Caki2 (cell line): ENCODE measurements around the gene MVB12B. TPM values are rescaled to one million over a fixed set of nuclear protein-coding genes. Genes with fewer than 3 reads are reported as not detected.
A peak's percentile ranks its signal among the peaks of the same experiment; 100 is the strongest.

Source experiments
- DNase-seq: peaks from one replicate; pipeline ENCODE4 v3.0.0-alpha.2; 2015; ENCODE audit warnings: low read depth
- in situ Hi-C: cut with HindIII; loops from 2 replicates; pipeline ENCODE4 v1.10.0; 2016; ENCODE audit warnings: low sequenced_read_pairs, low pct_unique_long_range_greater_than_20kb, mixed read lengths
- total RNA-seq: library from RNA; depleted of rRNA; stranded (reverse); fragments of >200 nt; shearing (Covaris generic); gene quantifications from 2 replicates; pipeline ENCODE4 v1.2.3, GENCODE V29; 2014; ENCODE audit warnings: low replicate concordance

MVB12B gene
- total RNA-seq, 1 experiment from 2014 or later = 6.7 TPM

DNA sequence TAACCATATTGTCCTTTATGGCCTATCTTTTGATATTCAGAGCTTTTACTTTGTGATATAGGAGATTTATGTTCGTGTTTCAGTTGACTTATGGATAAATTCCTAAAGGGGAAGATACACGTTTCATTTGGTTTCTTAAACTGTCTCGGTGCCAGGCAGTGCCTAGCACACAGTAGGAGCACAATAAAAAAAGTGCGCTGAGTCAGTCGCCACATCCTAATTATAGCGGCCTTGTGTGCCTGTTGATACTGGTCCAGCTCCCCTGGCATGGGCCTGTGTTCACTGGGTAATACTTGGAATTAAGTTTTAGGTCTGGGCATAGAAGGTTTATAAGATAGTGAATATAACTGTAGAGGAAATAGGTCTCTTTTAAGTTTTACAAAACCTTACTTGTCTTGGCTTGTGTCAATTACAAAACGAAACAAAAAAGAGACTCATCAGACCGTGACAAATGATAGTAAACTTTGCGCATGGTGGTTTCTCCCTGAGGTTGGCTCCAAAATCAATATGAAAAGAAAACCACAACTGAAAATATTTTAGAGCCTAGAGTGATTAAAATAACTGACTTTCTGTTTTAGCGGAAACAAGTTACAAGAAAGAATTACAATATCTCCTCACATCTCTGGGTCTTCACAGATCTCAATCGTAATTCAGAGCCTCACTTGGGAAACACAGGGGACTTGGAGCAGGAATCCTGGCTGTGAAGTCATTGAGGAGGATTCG is 84.8 kb downstream of the MVB12B start:
- peak; percentile 64 for DNase-seq
- in situ Hi-C loops = no loop called here

DNA sequence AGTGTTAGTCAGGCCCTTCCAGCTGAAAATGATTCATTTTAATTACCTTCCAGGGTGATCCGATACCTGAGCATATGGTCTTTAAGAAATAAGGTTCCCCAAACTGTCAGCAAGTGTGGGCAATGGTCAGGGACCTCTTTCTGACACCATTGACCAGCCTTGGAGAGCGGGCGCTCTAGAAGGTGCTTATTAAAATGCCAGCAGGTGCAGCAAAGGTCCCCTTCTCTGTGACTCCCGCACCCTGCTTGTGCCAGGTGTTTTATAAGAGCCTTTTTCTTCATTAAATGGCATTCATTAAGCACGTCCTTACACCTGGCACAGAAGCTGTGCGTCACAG is 85.3 kb downstream of the MVB12B start:
- no peak for DNase-seq
- in situ Hi-C loops = no loop called here

DNA sequence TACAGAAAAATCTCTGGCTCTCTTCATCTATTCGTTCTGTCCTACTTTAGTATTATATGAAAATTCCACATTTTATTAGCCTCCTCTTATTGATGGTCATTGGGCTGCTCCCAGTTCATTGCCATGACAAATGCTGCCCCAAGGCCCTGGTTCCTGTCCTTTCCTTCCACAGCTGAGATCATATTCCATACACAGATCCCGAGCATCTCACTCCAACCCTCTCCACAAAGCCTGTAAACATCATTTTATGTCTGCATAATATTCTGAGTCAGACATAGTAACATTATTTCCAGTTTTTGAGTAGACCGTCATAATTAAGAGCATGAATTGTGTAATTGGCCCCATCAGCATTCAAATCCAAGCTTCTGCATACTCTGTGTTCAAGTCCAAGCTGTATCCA is 86.3 kb downstream of the MVB12B start:
- no peak for DNase-seq
- in situ Hi-C loops = no loop called here

DNA sequence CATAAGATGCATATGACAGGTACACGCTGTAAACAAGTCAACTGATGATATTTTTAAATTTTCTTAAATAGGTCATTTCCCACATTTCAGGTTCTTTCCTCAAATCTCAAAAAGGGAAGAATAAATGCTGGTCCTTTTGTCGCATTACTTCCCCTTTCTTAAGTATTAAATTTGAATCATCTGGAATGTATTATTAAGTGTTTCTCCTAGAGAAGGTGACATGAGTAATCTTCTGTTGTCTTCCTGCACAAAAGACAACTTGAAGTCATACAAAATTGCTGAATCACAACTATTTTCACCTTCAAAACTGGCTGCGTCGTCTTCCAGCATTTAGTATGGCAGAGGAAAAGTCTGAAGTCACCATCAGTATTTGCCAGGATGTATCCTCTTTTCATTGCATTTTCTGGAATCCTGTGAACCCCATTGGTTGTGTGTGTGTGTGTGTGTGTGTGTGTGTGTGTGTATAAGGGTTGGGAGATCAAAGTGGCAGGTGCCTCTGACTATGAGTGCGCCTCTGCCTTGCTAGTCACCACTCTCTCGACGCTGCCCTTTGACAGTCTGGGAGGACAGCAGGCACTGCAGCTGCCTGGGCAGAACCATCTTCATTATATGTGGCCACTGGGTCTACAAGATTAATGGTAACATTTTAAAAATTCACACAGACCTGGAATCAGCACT is 86.9 kb downstream of the MVB12B start:
- in situ Hi-C loops = no loop called here

DNA sequence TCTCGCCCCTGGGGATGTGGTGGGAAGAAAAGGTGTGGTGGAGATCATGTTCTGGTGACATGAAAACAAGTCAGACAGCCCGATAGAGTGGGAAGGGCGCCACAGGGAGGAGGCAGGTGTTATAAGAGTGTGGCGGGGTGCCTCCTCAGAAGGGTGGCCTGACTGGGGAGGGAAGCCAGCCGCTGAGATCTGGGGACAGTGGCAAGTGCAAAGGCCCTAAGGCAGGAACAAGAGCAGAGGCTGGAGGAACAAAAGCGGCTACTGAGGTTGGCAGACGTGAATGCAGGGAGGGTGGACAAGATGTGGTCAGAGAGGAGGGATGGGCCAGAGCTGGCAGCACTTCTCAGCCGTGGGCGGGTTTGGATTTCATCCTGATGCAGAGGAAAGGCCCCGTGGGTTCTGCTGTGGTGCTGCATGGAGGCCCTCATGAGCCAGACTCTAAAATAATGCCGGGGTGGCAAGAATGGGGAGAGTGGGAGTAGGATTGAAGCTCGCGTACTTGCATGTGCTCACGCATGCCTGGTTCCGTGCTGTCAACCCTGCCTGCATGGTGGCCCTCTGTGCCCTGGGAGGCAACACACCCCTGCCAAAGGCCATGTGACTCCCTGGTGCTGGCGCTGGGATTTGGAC is 89.2 kb downstream of the MVB12B start:
- no peak for DNase-seq
- in situ Hi-C loops = no loop called here

More for the DNA sequence above, 86.9 kb downstream of the MVB12B start:
- DNase-seq = no peak

DNA sequence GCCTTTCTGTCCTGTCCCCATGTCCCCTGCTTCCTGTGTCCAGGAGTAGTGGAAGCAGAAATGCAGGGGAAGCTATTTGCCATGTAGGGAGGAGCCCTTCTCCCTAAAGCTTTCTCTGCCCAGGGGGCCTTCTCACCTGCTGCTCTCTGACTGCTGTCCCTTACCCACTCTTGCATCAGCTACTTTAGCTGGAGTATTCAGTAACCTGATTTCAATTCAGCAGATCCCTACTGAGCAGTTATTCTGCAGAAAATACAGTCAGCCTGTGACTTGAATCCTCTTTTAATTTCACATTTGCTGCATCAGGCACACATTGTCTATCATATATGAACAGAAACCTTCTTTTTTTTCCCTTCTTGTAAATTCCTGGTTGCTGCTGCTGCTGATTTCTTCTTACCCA is 90.4 kb downstream of the MVB12B start:
- no peak for DNase-seq
- in situ Hi-C loops = no loop called here

DNA sequence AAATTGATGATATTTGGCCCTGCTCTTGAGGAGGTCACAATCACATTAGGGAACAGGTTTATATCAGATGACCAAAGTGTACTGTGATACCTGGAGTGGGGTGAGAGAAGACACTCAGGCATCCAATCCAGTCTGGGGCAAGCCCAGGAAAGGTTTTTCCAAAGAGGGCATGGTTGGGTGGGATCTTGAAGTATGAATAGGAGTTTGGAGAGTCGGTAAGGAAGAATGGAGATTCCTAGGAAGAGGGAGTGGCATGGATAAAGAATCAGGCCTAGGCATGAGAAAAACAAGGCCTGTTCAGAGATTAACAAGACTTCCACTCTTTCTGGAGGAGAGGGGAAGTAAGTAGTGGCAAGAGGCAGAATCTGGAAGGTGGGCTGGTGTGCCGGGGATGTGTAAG is 91.1 kb downstream of the MVB12B start:
- no peak for DNase-seq
- in situ Hi-C loops = no loop called here

DNA sequence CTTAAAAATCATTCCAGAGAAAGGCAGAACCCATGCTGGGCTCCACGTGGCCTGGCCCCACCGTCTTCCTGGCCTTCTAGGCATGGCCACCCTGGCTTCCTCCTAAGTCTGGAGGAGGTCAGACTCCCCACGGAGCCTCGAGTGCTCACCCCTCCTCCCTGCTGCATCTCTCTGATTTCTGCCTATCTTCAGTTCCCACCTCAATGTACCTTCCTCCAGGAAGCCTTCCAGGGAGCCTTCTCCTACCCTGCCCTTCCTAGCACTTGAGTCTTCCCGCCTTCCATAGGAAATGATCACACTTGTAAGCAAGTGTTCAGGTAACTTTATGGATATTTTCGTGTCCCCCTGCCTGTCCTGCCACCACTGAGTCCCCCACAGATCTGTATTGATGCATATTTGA is 92.0 kb downstream of the MVB12B start:
- in situ Hi-C loops = no loop called here
- no peak for DNase-seq

DNA sequence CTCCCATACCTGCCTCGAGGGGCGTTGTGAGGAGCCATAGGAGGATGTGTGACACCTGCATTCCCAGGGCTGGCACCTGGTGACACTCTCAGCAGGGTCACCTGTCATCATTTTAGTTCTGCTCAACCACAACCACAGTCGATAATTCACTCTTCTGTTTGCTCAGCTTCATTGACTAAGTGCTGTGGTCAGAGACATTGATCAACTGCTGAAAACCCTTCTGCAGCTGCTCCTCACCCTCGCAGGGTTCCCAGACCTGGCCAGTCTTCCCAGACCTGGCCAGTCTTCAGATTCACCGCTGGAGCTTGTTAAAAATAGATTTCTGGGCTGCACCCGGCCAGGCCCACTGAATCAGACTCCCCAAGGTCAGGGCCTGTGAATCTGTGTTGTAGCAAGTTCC is 92.8 kb downstream of the MVB12B start:
- in situ Hi-C loops = no loop called here
- no peak for DNase-seq

DNA sequence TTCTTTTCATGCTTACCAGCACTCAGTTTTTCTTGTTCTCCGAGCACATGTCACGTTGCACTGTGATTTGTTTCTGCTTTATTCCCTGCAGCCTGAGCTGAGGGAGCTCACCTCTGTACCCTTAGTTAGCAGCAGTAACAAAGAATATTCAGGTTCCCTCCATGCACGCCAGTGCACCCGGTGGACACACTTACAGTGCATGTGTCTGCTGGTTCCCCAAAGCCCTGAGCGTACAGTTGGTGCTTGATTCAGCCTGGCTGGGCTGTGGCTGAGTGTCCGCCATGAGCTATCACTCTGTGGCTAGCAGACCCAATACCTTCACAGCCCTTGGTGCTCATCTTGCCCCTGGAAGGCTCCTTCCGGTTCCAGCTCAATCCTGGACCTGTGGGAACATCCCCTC is 93.5 kb downstream of the MVB12B start:
- in situ Hi-C loops = no loop called here
- DNase-seq = no peak

DNA sequence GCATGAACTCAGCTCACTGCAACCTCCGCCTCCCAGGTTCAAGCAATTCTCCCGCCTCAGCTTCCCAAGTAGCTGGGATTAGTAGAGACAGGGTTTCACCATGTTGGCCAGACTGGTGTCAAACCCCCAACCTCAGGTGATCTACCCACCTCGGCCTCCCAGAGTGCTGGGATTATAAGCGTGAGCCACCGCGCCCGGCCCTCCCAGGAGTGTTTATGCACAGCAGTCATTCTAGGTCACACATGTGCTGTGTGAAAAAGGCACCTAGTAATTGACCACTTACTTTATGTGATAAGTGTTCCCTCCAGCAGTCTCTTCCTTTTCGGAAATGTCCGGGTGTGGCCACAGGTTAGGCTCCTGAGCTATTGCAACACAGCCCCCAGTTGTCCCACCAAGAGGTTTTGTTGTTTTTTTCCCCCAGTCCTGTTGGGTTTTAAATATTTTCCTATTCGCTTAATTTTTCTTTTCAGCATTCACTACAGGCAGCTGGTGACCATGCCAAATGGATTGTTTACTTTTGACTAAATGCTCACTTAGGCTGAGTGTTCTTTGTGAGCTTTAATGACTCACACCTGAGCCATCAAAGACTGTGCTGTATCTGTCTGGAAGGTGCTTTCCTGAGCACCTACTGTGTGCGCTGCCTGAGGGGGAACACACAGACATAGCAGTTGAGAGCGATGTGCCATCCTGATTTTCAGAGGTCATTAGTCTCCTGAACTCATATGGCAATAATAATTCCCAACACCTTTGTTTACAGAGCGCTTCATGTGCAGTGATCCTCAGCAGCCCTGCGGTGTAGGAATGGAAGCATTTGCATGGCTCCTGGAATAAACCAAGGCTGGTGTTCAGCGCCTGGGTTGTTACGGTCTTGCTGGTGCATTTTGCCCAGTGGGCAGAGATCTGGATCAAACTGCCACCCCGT is 94.3 kb downstream of the MVB12B start:
- peak; percentile 89 for DNase-seq
- in situ Hi-C loops = no loop called here

DNA sequence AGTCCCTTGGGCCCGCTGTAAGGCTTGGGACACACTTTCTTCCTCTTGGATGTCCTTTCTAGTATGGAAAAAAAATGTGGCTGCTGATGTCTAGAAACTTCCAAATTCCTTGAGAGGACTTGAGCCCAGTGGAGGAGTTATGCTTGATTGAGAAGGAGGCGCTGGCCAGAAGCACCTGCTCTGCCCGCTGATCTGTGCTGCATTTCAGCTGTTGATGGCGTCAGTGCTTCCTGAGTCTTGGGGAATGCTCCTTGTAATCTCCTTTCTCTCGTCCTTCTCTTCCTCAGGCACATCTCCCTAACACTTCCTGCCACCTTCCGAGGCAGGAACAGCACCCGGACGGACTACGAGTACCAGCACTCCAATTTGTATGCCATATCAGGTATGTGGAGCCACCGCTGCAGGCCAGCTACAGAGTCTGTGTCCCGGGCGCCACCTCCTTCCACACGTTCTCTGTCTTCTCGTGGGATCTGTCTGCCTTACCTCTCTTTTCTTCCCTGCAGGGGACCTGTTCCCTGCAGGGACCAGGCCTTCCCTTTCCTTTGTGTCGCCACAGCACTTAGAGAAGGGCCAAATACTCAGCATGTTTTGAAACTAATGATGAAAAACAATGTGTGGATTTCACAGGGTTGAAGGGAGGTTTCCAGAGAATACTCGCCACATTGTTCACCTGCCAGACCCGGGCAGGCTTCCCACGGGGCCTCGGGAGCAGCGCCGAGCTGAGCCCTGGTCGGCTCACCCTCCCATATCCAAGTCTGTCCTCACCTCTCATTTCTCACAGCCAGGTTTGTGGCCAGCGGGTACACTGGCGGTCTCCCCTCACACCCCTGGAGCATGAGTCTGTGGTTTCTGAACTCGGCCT is 95.2 kb downstream of the MVB12B start:
- no peak for DNase-seq
- in situ Hi-C loops = no loop called here

DNA sequence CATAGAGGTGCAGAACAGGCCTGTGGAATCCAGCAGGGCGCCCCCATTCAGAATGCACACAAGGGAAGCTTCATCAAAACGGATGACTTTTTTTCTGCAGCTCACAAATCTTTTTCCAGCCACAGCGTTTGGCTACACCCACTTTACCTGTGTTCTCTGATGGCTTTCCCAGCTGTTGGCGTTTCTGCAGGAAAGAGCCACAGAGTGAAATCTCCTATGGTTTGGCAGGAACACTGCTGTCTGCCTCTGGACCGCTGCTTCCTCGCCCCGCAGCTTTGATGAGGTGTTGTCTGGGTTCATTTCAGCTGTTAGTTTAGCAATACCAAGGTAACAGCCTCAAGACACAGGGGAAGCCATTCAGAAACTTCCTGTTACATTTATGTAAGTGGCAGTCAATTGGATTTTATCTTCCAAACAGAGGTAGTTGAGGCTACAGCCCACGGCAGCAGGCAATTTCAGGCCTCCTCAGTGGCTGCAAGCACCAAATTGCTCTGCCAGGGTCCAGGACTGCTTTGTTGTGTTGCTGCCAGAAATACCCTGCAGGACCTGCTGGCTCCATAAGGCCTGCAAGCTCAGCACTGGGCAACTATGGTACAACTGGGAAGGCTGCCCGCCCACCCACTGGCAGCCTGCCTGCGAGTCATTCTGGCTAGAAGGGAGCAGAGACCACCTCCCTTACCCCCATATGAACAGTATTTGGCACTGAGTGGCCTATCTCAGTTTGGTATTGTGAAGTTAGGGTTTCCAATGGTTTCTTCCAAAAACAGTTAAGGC is 96.7 kb downstream of the MVB12B start:
- DNase-seq = no peak
- in situ Hi-C loops = no loop called here

DNA sequence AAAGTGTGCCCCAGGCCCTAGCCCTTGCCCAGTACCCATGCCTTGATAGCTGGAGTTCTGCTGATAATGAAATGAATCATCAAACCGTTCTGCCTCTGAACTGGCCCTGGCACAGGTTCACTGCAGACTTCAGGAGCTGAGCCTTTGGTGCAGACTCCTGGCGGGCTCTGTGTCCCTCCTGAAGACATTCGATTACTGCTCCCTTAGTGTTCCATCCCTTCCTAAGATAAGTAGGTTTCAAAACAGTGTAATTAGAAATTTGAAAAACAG is 97.2 kb downstream of the MVB12B start:
- in situ Hi-C loops = no loop called here
- no peak for DNase-seq

DNA sequence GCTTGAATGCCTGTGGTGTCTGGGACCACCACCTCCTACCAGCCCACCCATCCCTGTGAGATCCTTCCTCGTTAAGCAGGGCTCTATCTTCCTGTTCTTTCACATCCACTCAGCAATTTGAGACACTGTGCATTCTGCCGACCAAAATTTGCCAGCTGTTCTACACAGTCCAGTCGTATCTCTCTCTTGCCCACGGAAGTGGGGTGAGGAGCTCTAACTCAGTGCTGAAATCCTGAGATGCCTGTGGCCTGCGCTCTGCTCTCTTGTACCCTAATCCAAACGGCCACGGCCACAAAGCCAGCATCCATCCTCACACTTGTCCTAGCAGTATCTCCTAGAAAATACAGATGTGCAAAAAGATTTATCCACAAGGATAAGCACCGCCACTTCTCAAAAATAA is 97.9 kb downstream of the MVB12B start:
- no peak for DNase-seq
- in situ Hi-C loops = no loop called here

DNA sequence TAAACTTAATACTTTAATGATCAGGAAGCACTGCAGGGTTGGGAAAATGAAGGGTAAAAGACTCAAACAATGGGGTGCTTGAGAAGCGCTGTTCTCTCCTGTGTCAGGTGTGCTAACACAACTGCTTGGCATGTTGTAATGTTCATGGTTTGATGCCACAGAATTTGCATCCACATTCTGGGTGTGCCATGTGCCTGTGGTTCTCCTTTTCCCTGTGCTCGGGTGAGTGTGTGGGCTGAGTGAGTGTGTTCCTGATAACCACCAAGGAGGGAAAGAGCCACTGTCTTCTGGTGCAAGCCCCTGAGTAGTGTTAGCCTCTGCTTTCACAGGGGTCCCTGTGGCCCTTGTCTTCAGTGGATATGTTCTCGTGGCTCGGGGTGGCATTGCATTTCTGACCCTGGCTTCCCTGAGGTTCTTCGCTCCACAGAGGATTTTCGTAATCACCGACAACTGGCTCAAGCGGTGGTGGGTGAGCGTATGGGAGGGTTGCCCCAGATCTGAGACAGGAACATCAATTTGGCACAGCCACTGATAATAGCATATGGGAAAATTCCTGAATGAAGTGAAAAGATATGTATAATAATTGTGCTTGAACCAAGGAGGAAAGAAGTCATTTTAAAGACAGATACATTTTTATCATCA is 102.0 kb downstream of the MVB12B start:
- no peak for DNase-seq
- in situ Hi-C loops = no loop called here

DNA sequence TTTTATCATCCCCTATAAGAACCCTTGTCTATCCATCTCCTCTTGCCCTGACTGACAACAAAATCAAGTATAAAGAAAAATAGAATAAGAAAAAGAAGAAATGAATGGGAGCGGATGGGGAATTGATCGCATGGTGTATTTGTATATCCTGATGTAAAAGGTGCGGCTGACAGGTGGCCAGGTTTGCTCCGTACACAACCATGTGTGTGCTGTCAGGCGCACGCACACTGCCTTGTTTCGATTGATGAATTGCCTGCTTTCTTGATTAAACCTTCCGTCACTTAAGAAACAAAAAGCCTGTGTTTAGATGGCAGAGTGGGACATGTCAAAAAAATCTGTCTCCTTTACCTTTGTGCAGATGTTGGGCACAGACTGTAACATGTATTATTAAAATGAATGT is 102.6 kb downstream of the MVB12B start:
- in situ Hi-C loops = no loop called here

More for the DNA sequence above, 102.6 kb downstream of the MVB12B start:
- DNase-seq = no peak
